Stimulated activated CD4-positive, alpha-beta T cell treated with anti-CD3 and anti-CD28 coated beads, Interleukin-4, amount 100 ng/mL, for 24 hours (primary cell): Measurements from ENCODE around the gene MCF2L2.

Experiments
- DNase-seq: peaks from one replicate; pipeline ENCODE4 v3.0.0-alpha.2; 2020

Gene MCF2L2

GRCh38 chr3:183287301-183287971 lies 141.0 kb downstream of the MCF2L2 start:
- peak; percentile 20 for DNase-seq

- peak; percentile 96 for DNase-seq
Measured at GRCh38 chr3:183285828-183286457, 142.5 kb downstream of the MCF2L2 start.

- DNase-seq: no peak
Measured at GRCh38 chr3:183285318-183285717, 143.1 kb downstream of the MCF2L2 start.

GRCh38 chr3:183284570-183284969 lies 143.8 kb downstream of the MCF2L2 start:
- no peak for DNase-seq

- DNase-seq: no peak
Measured at GRCh38 chr3:183283886-183284285, 144.5 kb downstream of the MCF2L2 start.

- DNase-seq: no peak
Measured at GRCh38 chr3:183281126-183281797, 147.2 kb downstream of the MCF2L2 start.

GRCh38 chr3:183279371-183279770 lies 149.0 kb downstream of the MCF2L2 start:
- DNase-seq: no peak

DNA sequence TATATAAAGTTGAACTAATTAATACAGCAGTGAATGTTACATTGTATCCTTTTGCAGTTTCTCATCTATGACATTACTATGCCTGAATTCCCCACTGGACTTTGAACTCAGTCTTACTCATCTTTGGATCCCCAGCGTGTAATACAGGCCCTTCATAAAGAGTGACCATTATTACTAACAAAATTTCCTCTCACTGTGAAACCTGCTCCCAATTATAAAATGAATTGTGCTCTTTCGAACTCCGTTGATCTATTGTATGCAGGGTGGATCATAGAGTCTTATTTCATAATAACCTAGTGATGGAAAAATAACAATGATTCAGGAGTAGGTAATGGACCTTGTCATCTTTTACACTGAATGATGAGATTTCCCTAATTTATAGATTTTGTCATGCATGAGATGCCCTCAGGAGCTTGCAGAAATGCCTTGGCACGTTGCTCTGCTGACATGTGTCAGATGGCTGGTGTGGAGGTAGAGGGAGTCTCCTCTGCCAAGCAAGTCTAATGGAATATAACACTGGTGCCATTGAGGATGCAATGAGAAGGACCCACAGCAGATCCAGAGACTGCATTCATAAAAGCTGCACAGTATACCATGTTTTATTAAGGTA lies 149.8 kb downstream of the MCF2L2 start:
- DNase-seq: no peak

- no peak for DNase-seq
Measured at GRCh38 chr3:183277260-183277659, 151.2 kb downstream of the MCF2L2 start.

DNA sequence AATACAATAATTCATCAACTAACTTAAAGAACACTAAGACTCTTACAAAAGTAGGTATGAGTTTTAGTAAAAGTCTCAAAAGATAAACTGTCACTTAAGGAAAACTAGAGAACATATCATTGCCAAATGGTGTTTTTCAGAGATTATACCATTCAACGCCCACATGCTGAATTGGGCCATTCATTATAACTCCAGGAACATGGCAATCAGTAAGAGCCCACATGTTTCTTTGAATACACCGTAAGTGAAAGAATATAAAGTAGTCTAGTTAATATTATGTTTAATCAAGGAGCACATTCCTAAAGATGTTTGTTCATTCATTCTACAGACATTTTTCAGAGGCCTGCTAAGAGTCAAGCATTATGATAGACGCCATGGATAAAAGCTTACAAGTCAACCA lies 152.5 kb downstream of the MCF2L2 start:
- no peak for DNase-seq

- DNase-seq: no peak
Measured at GRCh38 chr3:183275418-183275817, 153.0 kb downstream of the MCF2L2 start.

GRCh38 chr3:183274609-183275008 lies 153.8 kb downstream of the MCF2L2 start:
- no peak for DNase-seq

- no peak for DNase-seq
Measured at GRCh38 chr3:183272791-183273190, 155.6 kb downstream of the MCF2L2 start.

DNA sequence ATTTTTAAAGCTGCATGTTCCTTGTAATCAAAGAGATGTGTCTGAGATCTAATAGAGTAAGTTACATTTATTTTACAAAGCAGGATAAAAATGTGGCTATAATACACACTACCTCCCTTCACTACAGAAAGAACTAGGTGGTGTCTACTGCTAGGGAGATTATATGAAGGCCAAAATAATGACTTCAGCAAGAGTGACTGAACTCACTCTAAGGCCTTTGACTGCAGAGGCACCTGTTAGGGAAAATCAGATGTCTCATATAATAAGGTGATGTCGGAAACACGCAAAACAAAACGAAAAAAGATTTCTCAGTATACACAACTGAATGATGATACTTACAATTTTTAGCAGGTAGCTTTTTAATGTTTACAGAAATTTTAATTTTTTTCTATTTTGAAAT lies 156.3 kb downstream of the MCF2L2 start:
- no peak for DNase-seq

GRCh38 chr3:183270344-183270743 lies 158.1 kb downstream of the MCF2L2 start:
- DNase-seq: no peak

DNA sequence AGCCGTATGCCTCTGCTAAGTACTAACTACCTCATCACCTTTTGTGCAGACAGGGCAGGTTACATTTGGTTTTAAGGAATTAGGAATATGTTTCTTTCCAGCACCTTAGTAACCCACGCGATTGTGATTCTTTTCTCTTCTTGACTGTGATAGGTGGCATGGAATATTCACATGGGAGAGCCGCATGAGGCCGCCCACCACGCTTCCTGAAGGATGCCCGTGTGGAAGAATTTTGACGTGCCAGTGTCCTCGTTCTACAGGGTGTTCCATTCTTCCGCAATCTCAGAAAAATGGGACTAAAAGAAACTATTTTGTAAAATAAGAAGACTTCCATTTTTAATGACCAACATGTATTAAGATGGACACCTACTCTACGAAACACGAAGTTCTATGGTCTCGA lies 159.1 kb downstream of the MCF2L2 start:
- no peak for DNase-seq

- DNase-seq: peak; percentile 29
Measured at GRCh38 chr3:183268366-183268765, 160.1 kb downstream of the MCF2L2 start.

- DNase-seq: no peak
Measured at GRCh38 chr3:183267140-183267539, 161.3 kb downstream of the MCF2L2 start.

- peak; percentile 30 for DNase-seq
Measured at GRCh38 chr3:183266454-183266853, 162.0 kb downstream of the MCF2L2 start.

- peak; percentile 71 for DNase-seq
Measured at GRCh38 chr3:183265834-183266417, 162.5 kb downstream of the MCF2L2 start.

GRCh38 chr3:183265157-183265642 lies 163.2 kb downstream of the MCF2L2 start:
- no peak for DNase-seq

DNA sequence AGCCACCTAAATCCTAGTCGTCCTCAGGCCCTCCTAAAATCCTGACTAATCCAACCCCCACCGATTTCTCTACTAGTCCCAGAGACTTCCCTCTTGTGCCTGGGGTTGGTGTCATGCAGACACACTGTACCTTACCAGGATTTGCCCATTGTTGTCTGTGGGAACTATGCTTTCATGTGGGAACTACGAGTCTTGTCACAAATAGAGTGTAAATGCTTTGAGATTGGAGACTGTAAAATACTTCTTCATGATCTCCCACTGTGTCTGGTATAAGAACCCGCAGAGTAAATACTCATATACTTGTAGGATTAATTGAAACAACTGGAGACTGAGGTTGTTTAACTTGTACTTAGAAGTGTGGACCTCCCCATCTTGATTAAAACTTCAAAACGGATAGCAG lies 164.2 kb downstream of the MCF2L2 start:
- no peak for DNase-seq

- DNase-seq: no peak
Measured at GRCh38 chr3:183262875-183263378, 165.5 kb downstream of the MCF2L2 start.
